ENCODE data around the gene PEX16. TPM values are rescaled to one million over a fixed set of nuclear protein-coding genes. Genes with fewer than 3 reads are reported as not detected.

PEX16 gene
- total RNA-seq, 1 donor from 2014 or later, result 37.4 TPM

GRCh38 chr11:45949992-45950407 lies 32.3 kb upstream of the PEX16 start:
- Histone ChIP-seq H3K27me3 (ENCODE audit: control insufficient read depth, insufficient read depth, low read length) (no peaks in the 10 kb centered on the region), H3K4me3 (ENCODE audit: low read depth, low read length) (no peak overlapping the region), H3K36me3 (ENCODE audit: control insufficient read depth, insufficient read depth, low read length) (no peaks in the 10 kb centered on the region)
- TF ChIP-seq CTCF (IDR thresholded peaks at IDR 0.05; ENCODE audit: insufficient read depth, low read length, poor library complexity, severe bottlenecking), result no peak
- no peak for DNase-seq (ENCODE audit: low read depth)

GRCh38 chr11:45948356-45948755 lies 30.7 kb upstream of the PEX16 start:
- Histone ChIP-seq H3K4me3 (ENCODE audit: low read depth, low read length) (no peak overlapping the region), H3K36me3 (ENCODE audit: control insufficient read depth, insufficient read depth, low read length) (no peaks in the 10 kb centered on the region), H3K27me3 (ENCODE audit: control insufficient read depth, insufficient read depth, low read length) (no peaks in the 10 kb centered on the region)
- DNase-seq (ENCODE audit: low read depth), result no peak
- no peak for TF ChIP-seq CTCF (IDR thresholded peaks at IDR 0.05; ENCODE audit: insufficient read depth, low read length, poor library complexity, severe bottlenecking)

- H3K4me3 ChIP-seq (ENCODE audit: low read depth, low read length), result no peak overlapping the region
- TF ChIP-seq CTCF (IDR thresholded peaks at IDR 0.05; ENCODE audit: insufficient read depth, low read length, poor library complexity, severe bottlenecking), result no peak
- no peak for DNase-seq (ENCODE audit: low read depth)
- H3K36me3 ChIP-seq (ENCODE audit: control insufficient read depth, insufficient read depth, low read length), result no peaks in the 10 kb centered on the region
- no peaks in the 10 kb centered on the region for H3K27me3 ChIP-seq (ENCODE audit: control insufficient read depth, insufficient read depth, low read length)
Observed at GRCh38 chr11:45947885-45948284, 30.2 kb upstream of the PEX16 start.

GRCh38 chr11:45945397-45945999 lies 27.8 kb upstream of the PEX16 start:
- H3K27me3 ChIP-seq (ENCODE audit: control insufficient read depth, insufficient read depth, low read length), result no peaks in the 10 kb centered on the region
- no peak for TF ChIP-seq CTCF (IDR thresholded peaks at IDR 0.05; ENCODE audit: insufficient read depth, low read length, poor library complexity, severe bottlenecking)
- no peak overlapping the region for H3K4me3 ChIP-seq (ENCODE audit: low read depth, low read length)
- H3K36me3 ChIP-seq (ENCODE audit: control insufficient read depth, insufficient read depth, low read length), result no peaks in the 10 kb centered on the region
- no peak for DNase-seq (ENCODE audit: low read depth)

GRCh38 chr11:45942381-45942780 lies 24.7 kb upstream of the PEX16 start:
- Histone ChIP-seq H3K36me3 (ENCODE audit: control insufficient read depth, insufficient read depth, low read length) (no peaks in the 10 kb centered on the region), H3K4me3 (ENCODE audit: low read depth, low read length) (no peak overlapping the region), H3K27me3 (ENCODE audit: control insufficient read depth, insufficient read depth, low read length) (no peaks in the 10 kb centered on the region)
- TF ChIP-seq CTCF (IDR thresholded peaks at IDR 0.05; ENCODE audit: insufficient read depth, low read length, poor library complexity, severe bottlenecking), result no peak
- DNase-seq (ENCODE audit: low read depth), result no peak

- H3K36me3 ChIP-seq (ENCODE audit: control insufficient read depth, insufficient read depth, low read length), result no peaks in the 10 kb centered on the region
- no peak for DNase-seq (ENCODE audit: low read depth)
Observed at GRCh38 chr11:45941285-45941684, 23.6 kb upstream of the PEX16 start.

More at GRCh38 chr11:45941285-45941684, 23.6 kb upstream of the PEX16 start:
- Histone ChIP-seq H3K27me3 (ENCODE audit: control insufficient read depth, insufficient read depth, low read length) (no peaks in the 10 kb centered on the region), H3K4me3 (ENCODE audit: low read depth, low read length) (no peak overlapping the region)
- TF ChIP-seq CTCF (IDR thresholded peaks at IDR 0.05; ENCODE audit: insufficient read depth, low read length, poor library complexity, severe bottlenecking), result no peak

Measured in kidney epithelial cell (primary cell).